Suprapubic skin (tissue), 3 donors: ENCODE data around the gene DAB2.

Experiments
- POLR2A ChIP-seq, 2 donors: fragments of 450-650 bp; IDR thresholded peaks; one replicate each; pipeline ENCODE4 v1.6.1; 2017; ENCODE audit warnings: antibody characterized with exemption in 2 of 2, mild to moderate bottlenecking in 2 of 2, moderate library complexity in 2 of 2
- TF ChIP-seq, protein P1 (sequence below), 2 donors: fragments of 200-600 bp in 1 of 2; fragments of 450-650 bp in 1 of 2; sonication (generic) in 1 of 2; IDR thresholded peaks; one replicate each; pipeline ENCODE4 v1.5.1; 2016 to 2019; ENCODE audit warnings: antibody characterized with exemption in 2 of 2, mild to moderate bottlenecking in 1 of 2, moderate library complexity in 1 of 2

DNA sequence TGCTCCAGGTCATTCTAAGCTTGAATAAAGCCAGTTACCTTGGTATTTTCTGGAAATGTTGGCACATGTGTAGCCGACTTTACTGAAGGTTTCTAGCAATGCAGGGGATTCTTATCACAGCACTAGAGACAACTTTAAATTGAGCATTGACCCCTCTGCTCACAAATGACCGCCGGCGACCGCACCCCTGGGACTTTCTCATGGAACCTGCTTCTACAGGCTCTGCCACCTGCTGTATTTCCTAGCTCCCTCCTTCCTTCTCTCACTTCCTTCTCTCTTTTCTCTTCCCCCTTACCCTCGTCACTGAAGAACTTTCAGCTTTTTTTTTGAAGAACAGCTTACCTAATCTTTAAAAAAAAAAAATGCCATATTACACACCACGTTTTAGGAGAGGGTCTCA is 30.9 kb upstream of the DAB2 start:
- TF ChIP-seq, protein P1, sequence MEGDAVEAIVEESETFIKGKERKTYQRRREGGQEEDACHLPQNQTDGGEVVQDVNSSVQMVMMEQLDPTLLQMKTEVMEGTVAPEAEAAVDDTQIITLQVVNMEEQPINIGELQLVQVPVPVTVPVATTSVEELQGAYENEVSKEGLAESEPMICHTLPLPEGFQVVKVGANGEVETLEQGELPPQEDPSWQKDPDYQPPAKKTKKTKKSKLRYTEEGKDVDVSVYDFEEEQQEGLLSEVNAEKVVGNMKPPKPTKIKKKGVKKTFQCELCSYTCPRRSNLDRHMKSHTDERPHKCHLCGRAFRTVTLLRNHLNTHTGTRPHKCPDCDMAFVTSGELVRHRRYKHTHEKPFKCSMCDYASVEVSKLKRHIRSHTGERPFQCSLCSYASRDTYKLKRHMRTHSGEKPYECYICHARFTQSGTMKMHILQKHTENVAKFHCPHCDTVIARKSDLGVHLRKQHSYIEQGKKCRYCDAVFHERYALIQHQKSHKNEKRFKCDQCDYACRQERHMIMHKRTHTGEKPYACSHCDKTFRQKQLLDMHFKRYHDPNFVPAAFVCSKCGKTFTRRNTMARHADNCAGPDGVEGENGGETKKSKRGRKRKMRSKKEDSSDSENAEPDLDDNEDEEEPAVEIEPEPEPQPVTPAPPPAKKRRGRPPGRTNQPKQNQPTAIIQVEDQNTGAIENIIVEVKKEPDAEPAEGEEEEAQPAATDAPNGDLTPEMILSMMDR (IDR thresholded peaks at IDR 0.05) = no peak
- no peak for TF ChIP-seq POLR2A (IDR thresholded peaks at IDR 0.05)
